Colonic mucosa (tissue), 4 donors: ENCODE results near the gene HAT1. TPM values are rescaled to one million over a fixed set of nuclear protein-coding genes. Genes with fewer than 3 reads are reported as not detected.

Experiments
- DNase-seq: peaks from one replicate; pipeline ENCODE4 v3.0.0-alpha.2; 2020
- H3K27ac ChIP-seq: fragments of 200-600 bp; one replicate; pipeline ENCODE4 v1.8.0; 2021
- H3K27me3 ChIP-seq: fragments of 200-600 bp; one replicate; pipeline ENCODE4 v1.8.0; 2021
- H3K36me3 ChIP-seq: fragments of 200-600 bp; one replicate; pipeline ENCODE4 v1.8.0; 2021
- H3K4me1 ChIP-seq: fragments of 200-600 bp; one replicate; pipeline ENCODE4 v1.8.0; 2021; ENCODE audit warnings: mild to moderate bottlenecking
- H3K4me3 ChIP-seq: fragments of 200-600 bp; one replicate; pipeline ENCODE4 v1.8.0; 2021
- H3K9ac ChIP-seq, 2 donors: one replicate each; pipeline ENCODE4 v1.7.0; 2013; ENCODE audit warnings: control low read depth in 2 of 2, low read depth in 2 of 2, low read length in 2 of 2
- H3K9me3 ChIP-seq: fragments of 200-600 bp; one replicate; pipeline ENCODE4 v1.8.0; 2021
- CTCF ChIP-seq: fragments of 200-600 bp; IDR thresholded peaks from one replicate; pipeline ENCODE4 v1.8.0; 2022; ENCODE audit warnings: antibody characterized with exemption, mild to moderate bottlenecking
- intact Hi-C: fragments of 100-400 bp; cut with DNase I; formaldehyde crosslinking; loops from one replicate; pipeline ENCODE4 v1.14.1; 2022
- total RNA-seq, 2 donors: library from RNA; stranded (reverse); fragmentation: NEBNext Ultra II Directional in 1 of 2; extraction: Animal tissue kit (Norgen Biotek cat#: 25700) in 1 of 2; gene quantifications; one replicate each; pipeline ENCODE4 v1.2.1, GENCODE V29; 2021
- donor health status: healthy.
- donor health status: DM: no; HTN: no; CAD: no.
- donor health status: DM: no; HTN: no; CAD: no.

Gene HAT1
- total RNA-seq, 2 donors from 2014 or later, result 31.8 to 50.7 TPM

DNA sequence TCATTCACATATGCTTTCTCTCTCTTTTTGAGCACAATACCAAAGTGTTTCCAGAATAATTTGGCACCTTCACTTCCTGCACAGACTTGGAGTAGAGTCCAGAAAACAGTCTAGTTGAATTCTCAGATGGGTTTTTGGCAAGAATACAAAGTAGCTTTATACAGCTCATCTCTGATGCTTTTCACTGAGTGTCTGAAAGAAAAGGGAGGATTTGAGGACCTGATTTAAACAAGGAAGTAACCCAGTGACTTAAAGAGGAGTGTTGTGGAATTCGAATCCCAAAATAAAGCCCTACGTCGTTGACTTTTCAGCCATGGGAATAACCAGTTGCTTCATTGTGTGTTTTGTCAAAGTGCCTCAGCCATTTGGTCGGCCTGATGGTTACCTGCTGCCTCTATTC is 109.3 kb downstream of the HAT1 start:
- no peak for TF ChIP-seq CTCF
- no peaks in the 10 kb centered on the region for H3K27me3 ChIP-seq

More for the DNA sequence above, 109.3 kb downstream of the HAT1 start:
- Histone ChIP-seq H3K36me3 (no peaks in the 10 kb centered on the region), H3K4me3 (no peak overlapping the region), H3K9ac (no peak overlapping the region), H3K4me1 (no peaks in the 10 kb centered on the region), H3K27ac (no peak overlapping the region), H3K9me3 (no peaks in the 10 kb centered on the region)
- DNase-seq, result no peak
- intact Hi-C loops, result no loop called here

Other genes with a start within 250 kb of the HAT1 start
- 100 to 1,000 TPM in 1 of 2 donors, 10 to 100 TPM in 1; 88.3 to 107 TPM for gene DYNC1I2, start 235.0 kb upstream of the HAT1 start, total RNA-seq
- gene SLC25A12, start 28.2 kb upstream of the HAT1 start, total RNA-seq, result 10 to 100 TPM; 12.3 to 17.9 TPM
- gene METAP1D, start 77.5 kb downstream of the HAT1 start, total RNA-seq, result 1 to 10 TPM; 3.3 to 5.8 TPM
- under 1 TPM in 1 of 2 donors, not detected in 1; 0.19 TPM for gene DLX1, start 163.0 kb downstream of the HAT1 start, total RNA-seq
- gene DLX2, start 180.4 kb downstream of the HAT1 start, total RNA-seq, result not detected